ENCODE measurements around the gene SCN1A. TPM values are rescaled to one million over a fixed set of nuclear protein-coding genes. Genes with fewer than 3 reads are reported as not detected.

Gene SCN1A
- total and polyA plus RNA-seq, 2 of the 13 experiments (the other 11 are each of a cell fraction or from before 2014, with no cell fraction given): 19.9 to 39.4 TPM

- TF ChIP-seq SETDB1 (CRISPR knock-in tag; IDR thresholded peaks at IDR 0.05; ENCODE audit: borderline replicate concordance) (no peak), ZNF136 (CRISPR knock-in tag; IDR thresholded peaks at IDR 0.05; ENCODE audit: low read depth) (peak; percentile 62; the same call in 1 of the 2 replicates), MYNN (CRISPR knock-in tag; IDR thresholded peaks at IDR 0.05; ENCODE audit: low read depth) (no peak), ZNF792 (CRISPR knock-in tag; IDR thresholded peaks at IDR 0.05) (peak; percentile 81; the same call in 1 of the 2 replicates), GZF1 (CRISPR knock-in tag; IDR thresholded peaks at IDR 0.05) (no peak), EEA1 (CRISPR knock-in tag; IDR thresholded peaks at IDR 0.05; ENCODE audit: borderline replicate concordance) (no peak), ADNP (CRISPR knock-in tag; IDR thresholded peaks at IDR 0.05) (no peak), LBX2 (CRISPR knock-in tag; IDR thresholded peaks at IDR 0.05; ENCODE audit: borderline replicate concordance) (no peak), ZNF143 (CRISPR knock-in tag; IDR thresholded peaks at IDR 0.05) (no peak), ASH2L (IDR thresholded peaks at IDR 0.05; ENCODE audit: insufficient read length, low read depth, low read length) (peak; percentile 99), SIN3B (IDR thresholded peaks at IDR 0.05; ENCODE audit: low read length) (no peak), ZNF652 (CRISPR knock-in tag; IDR thresholded peaks at IDR 0.05; ENCODE audit: borderline replicate concordance, low read depth) (peak; percentile 56), ETS1 (CRISPR knock-in tag; IDR thresholded peaks at IDR 0.05) (no peak), ATF1 (CRISPR knock-in tag; IDR thresholded peaks at IDR 0.05) (peak; percentile 71; the same call in 1 of the 2 replicates), TGIF2 (CRISPR knock-in tag; IDR thresholded peaks at IDR 0.05) (peak; percentile 66), NAIF1 (CRISPR knock-in tag; IDR thresholded peaks at IDR 0.05; ENCODE audit: borderline replicate concordance) (no peak; the same call in 1 of the 2 replicates), KAT7 (CRISPR knock-in tag; IDR thresholded peaks at IDR 0.05; ENCODE audit: borderline replicate concordance) (no peak), NFRKB (IDR thresholded peaks at IDR 0.05) (0 out of 2 replicates have a peak, but pooled peaks have one; percentile 42), STAT5B (CRISPR knock-in tag; IDR thresholded peaks at IDR 0.05) (peak; percentile 88; the same call in 1 of the 2 replicates), HHEX (CRISPR knock-in tag; IDR thresholded peaks at IDR 0.05) (peak; percentile 41; the same call in 1 of the 2 replicates), ZNF841 (CRISPR knock-in tag; IDR thresholded peaks at IDR 0.05; ENCODE audit: borderline replicate concordance) (no peak), ZNF572 (CRISPR knock-in tag; IDR thresholded peaks at IDR 0.05) (no peak), ARID3A (IDR thresholded peaks at IDR 0.05; ENCODE audit: low read depth, low read length) (peak; percentile 95), MBD4 (IDR thresholded peaks at IDR 0.05; ENCODE audit: borderline replicate concordance, low read length) (peak; percentile 96), ZBTB44 (CRISPR knock-in tag; IDR thresholded peaks at IDR 0.05) (no peak), SKI (IDR thresholded peaks at IDR 0.05; ENCODE audit: partially characterized antibody) (no peak), DMAP1 (CRISPR knock-in tag; IDR thresholded peaks at IDR 0.05) (no peak; the same call in none of the 2 replicates), KLF12 (CRISPR knock-in tag; IDR thresholded peaks at IDR 0.05; ENCODE audit: borderline replicate concordance) (0 out of 2 replicates have a peak, but pooled peaks have one; percentile 28)
Observed at GRCh38 chr2:166134252-166135151, 6.7 kb upstream of the SCN1A start (continued).
